PC-3 (cell line): ENCODE results near the gene KCTD16. TPM values are rescaled to one million over a fixed set of nuclear protein-coding genes. Genes with fewer than 3 reads are reported as not detected.

Experiments used
- ATAC-seq: fragments of 200-7000 bp; cut with Tn5 transposase; 2 replicates; pipeline ENCODE4 v1.9.1; 2020; ENCODE audit warnings: mild to moderate bottlenecking, moderate library complexity
- BruUV-seq: library from RNA; stranded (reverse); fragments of 400-500 nt; replicated peaks from 2 replicates; lab custom pipeline; 2021; lab: Mats Ljungman, UMichigan
- CTCF ChIA-PET: fragments of 300-600 bp; sonication (Branson Sonifier 250); formaldehyde crosslinking; loops from one replicate; lab custom pipeline; 2022; ENCODE audit warnings: antibody characterized with exemption; lab: Charles Lee
- POLR2A ChIA-PET: fragments of 300-600 bp; sonication (Branson Sonifier 250); formaldehyde crosslinking; loops from one replicate; lab custom pipeline; 2022; ENCODE audit warnings: antibody characterized with exemption; ENCODE audit not compliant: unreplicated experiment; lab: Charles Lee
- DNase-seq: peaks from one replicate; pipeline ENCODE4 v3.0.0-alpha.2; 2015
- H2AFZ ChIP-seq: fragments of 300-600 bp; sonication (generic); 2 replicates; pipeline ENCODE4 v1.6.0; 2016; ENCODE audit warnings: antibody characterized with exemption, low read length
- H3F3A ChIP-seq: fragments of 300-600 bp; sonication (generic); one replicate; pipeline ENCODE4 v1.6.0; 2017; ENCODE audit warnings: antibody characterized with exemption, low read length, control low read depth, mild to moderate bottlenecking; ENCODE audit not compliant: unreplicated experiment
- H3K27ac ChIP-seq: fragments of 300-600 bp; sonication (generic); 2 replicates; pipeline ENCODE4 v1.5.1; 2016; ENCODE audit warnings: mild to moderate bottlenecking, low read length
- H3K27me3 ChIP-seq: fragments of 300-600 bp; sonication (generic); 2 replicates; pipeline ENCODE4 v1.6.1; 2016; ENCODE audit warnings: low read length, mixed read lengths
- H3K36me3 ChIP-seq: fragments of 300-600 bp; sonication (generic); 2 replicates; pipeline ENCODE4 v1.6.1; 2016; ENCODE audit warnings: low read depth, mixed run types, low read length, mixed read lengths
- H3K4me1 ChIP-seq: fragments of 300-600 bp; sonication (generic); 2 replicates; pipeline ENCODE4 v1.5.1; 2016; ENCODE audit warnings: low read length; ENCODE audit not compliant: insufficient read depth
- H3K4me2 ChIP-seq: fragments of 300-600 bp; sonication (generic); 2 replicates; pipeline ENCODE4 v1.6.0; 2016; ENCODE audit warnings: low read length
- H3K4me3 ChIP-seq: fragments of 300-600 bp; sonication (generic); 2 replicates; pipeline ENCODE4 v1.5.1; 2016; ENCODE audit warnings: mild to moderate bottlenecking, low read length, mixed read lengths
- H3K79me2 ChIP-seq: fragments of 300-600 bp; sonication (generic); 2 replicates; pipeline ENCODE4 v1.6.1; 2017; ENCODE audit warnings: low read length, mixed read lengths
- H3K9ac ChIP-seq: fragments of 300-600 bp; sonication (generic); 2 replicates; pipeline ENCODE4 v1.6.0; 2016; ENCODE audit warnings: mild to moderate bottlenecking, low read length
- H3K9me2 ChIP-seq: fragments of 300-600 bp; sonication (generic); replicated peaks from 2 replicates; pipeline ENCODE4 v1.6.1; 2016; ENCODE audit warnings: mixed run types, low read length, mixed read lengths
- H3K9me3 ChIP-seq: fragments of 300-600 bp; sonication (generic); 2 replicates; pipeline ENCODE4 v1.6.1; 2016; ENCODE audit warnings: low read length, mixed read lengths
- H4K20me1 ChIP-seq: fragments of 300-600 bp; sonication (generic); 2 replicates; pipeline ENCODE4 v1.6.1; 2016; ENCODE audit warnings: low read length, mixed read lengths
- CTCF ChIP-seq: fragments of 300-600 bp; sonication (generic); conservative IDR thresholded peaks from 2 replicates; pipeline ENCODE4 v1.5.1; 2017; ENCODE audit warnings: antibody characterized with exemption, low read depth, mild to moderate bottlenecking, low read length
- EZH2 ChIP-seq: fragments of 300-600 bp; sonication (generic); IDR thresholded peaks from one replicate; pipeline ENCODE4 v1.6.1; 2017; ENCODE audit warnings: antibody characterized with exemption, mild to moderate bottlenecking, low read length; ENCODE audit not compliant: unreplicated experiment
- EZH2phosphoT487 ChIP-seq: fragments of 300-600 bp; sonication (generic); IDR thresholded peaks from 2 replicates; pipeline ENCODE4 v1.6.1; 2018; ENCODE audit warnings: mild to moderate bottlenecking, antibody characterized with exemption, low read length, borderline replicate concordance
- intact Hi-C: fragments of 100-400 bp; cut with micrococcal nuclease; formaldehyde crosslinking; loops from 2 replicates; pipeline ENCODE4 v1.9.0; 2023
- total RNA-seq: library from RNA; depleted of rRNA; stranded (reverse); fragments of >200 nt; gene quantifications from 2 replicates; pipeline ENCODE4 v1.2.3, GENCODE V29; 2014

KCTD16 gene
- total RNA-seq, 1 experiment from 2014 or later, result not detected

- H3K79me2 ChIP-seq, result no peaks in the 10 kb centered on the region
- no peaks in the 10 kb centered on the region for H3K9me3 ChIP-seq
- no peaks in the 10 kb centered on the region for H3K4me1 ChIP-seq
- no peaks in the 10 kb centered on the region for H4K20me1 ChIP-seq
- H3F3A ChIP-seq, result no peaks in the 10 kb centered on the region
- no peaks in the 10 kb centered on the region for H3K36me3 ChIP-seq
- no peaks in the 10 kb centered on the region for H3K9me2 ChIP-seq
- intact Hi-C loops, result no loop called here
- H3K27me3 ChIP-seq, result no peaks in the 10 kb centered on the region
- H3K4me3 ChIP-seq, result no peak overlapping the region
- no peak overlapping the region for H3K4me2 ChIP-seq
- DNase-seq (no peak), ATAC-seq (no peak)
- BruUV-seq, result no TSS peak
- TF ChIP-seq EZH2phosphoT487 (no peak), EZH2 (no peak), CTCF (no peak)
- ChIA-PET POLR2A (no interaction called here), CTCF (no interaction called here)
- no peak overlapping the region for H3K27ac ChIP-seq
- H2AFZ ChIP-seq, result no peak overlapping the region
- H3K9ac ChIP-seq, result no peak overlapping the region
These were observed 195.2 kb downstream of the KCTD16 start for GRCh38 chr5:144365885-144366284.

GRCh38 chr5:144367991-144368390, 197.3 kb downstream of the KCTD16 start:
- Histone ChIP-seq H3K4me3 (no peak overlapping the region), H2AFZ (no peak overlapping the region), H3K4me1 (no peaks in the 10 kb centered on the region), H4K20me1 (no peaks in the 10 kb centered on the region), H3K9me2 (no peaks in the 10 kb centered on the region), H3K27ac (no peak overlapping the region), H3K79me2 (no peaks in the 10 kb centered on the region), H3F3A (no peaks in the 10 kb centered on the region), H3K36me3 (no peaks in the 10 kb centered on the region), H3K27me3 (no peaks in the 10 kb centered on the region), H3K9me3 (no peaks in the 10 kb centered on the region), H3K9ac (no peak overlapping the region), H3K4me2 (no peak overlapping the region)
- TF ChIP-seq EZH2phosphoT487, result no peak
- no peak for TF ChIP-seq CTCF
- no peak for TF ChIP-seq EZH2
- no peak for ATAC-seq
- no peak for DNase-seq
- BruUV-seq, result no TSS peak
- CTCF ChIA-PET, result no interaction called here
- intact Hi-C loops, result no loop called here
- POLR2A ChIA-PET, result no interaction called here

GRCh38 chr5:144368556-144368955, 197.9 kb downstream of the KCTD16 start:
- TF ChIP-seq EZH2 (no peak), EZH2phosphoT487 (no peak)
- Histone ChIP-seq H3K36me3 (no peaks in the 10 kb centered on the region), H3K9me3 (no peaks in the 10 kb centered on the region), H3K79me2 (no peaks in the 10 kb centered on the region), H3K27me3 (no peaks in the 10 kb centered on the region), H3K4me3 (no peak overlapping the region), H3K4me1 (no peaks in the 10 kb centered on the region), H4K20me1 (no peaks in the 10 kb centered on the region), H3K27ac (no peak overlapping the region), H3K9me2 (no peaks in the 10 kb centered on the region), H3K9ac (no peak overlapping the region), H2AFZ (no peak overlapping the region), H3F3A (no peaks in the 10 kb centered on the region), H3K4me2 (no peak overlapping the region)
- no TSS peak for BruUV-seq
- intact Hi-C loops, result no loop called here
- ATAC-seq (no peak), DNase-seq (peak; percentile 3)
- CTCF ChIA-PET, result no interaction called here
- POLR2A ChIA-PET, result no interaction called here
